ENCODE measurements around the gene RBM17. TPM values are rescaled to one million over a fixed set of nuclear protein-coding genes. Genes with fewer than 3 reads are reported as not detected.
A peak's percentile ranks its signal among the peaks of the same experiment; 100 is the strongest.
"Not testable (repeated sequence)": the region's sequence is repeated elsewhere in the genome, so short reads cannot be mapped to it uniquely, and the experiment has no call there.

The RBM17 gene, protein sequence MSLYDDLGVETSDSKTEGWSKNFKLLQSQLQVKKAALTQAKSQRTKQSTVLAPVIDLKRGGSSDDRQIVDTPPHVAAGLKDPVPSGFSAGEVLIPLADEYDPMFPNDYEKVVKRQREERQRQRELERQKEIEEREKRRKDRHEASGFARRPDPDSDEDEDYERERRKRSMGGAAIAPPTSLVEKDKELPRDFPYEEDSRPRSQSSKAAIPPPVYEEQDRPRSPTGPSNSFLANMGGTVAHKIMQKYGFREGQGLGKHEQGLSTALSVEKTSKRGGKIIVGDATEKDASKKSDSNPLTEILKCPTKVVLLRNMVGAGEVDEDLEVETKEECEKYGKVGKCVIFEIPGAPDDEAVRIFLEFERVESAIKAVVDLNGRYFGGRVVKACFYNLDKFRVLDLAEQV
- polyA plus RNA-seq (ENCODE audit: insufficient read length in 4 of 4) = 100 to 1,000 TPM; 133 to 204 (median 149) TPM

DNA sequence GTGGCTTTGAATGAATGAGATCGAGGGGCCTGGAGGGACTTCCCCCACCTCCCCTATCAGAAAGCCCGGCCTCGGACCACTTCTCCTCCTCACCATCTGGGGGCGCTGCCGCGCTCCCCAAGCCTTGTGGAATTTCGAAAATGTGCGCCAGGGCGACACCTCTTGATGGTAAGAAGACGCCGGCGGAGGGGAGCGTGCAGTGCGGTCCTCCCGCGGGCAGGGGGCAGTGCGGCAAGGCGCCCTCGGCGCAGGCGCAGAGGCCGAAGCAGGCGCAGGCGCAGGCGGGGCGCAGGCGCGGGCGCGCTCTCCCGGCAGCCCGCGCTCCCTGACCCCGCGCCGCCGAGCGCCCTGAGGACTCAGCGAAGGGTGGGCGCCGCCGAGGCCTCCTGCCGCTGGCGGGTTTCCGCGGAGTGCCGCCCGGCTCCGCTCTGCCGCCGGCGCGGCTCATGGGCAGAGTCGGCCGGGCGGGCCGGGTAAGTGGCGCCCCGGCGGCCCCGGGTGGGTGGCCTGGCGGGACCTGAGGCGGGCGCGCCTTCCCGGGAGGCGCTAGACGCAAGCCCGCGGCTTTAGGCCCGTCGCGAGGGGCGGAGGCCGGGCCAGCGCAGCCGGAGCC, at the start of gene RBM17:
Gene RBM17, plus strand, starts transcription at position 314 of the 613 bp plus-strand sequence. CDS start 8,032 bp downstream, outside the sequence.
- peak; percentile 94 to 96 (median 94) for DNase-seq (ENCODE audit: low read depth in 4 of 4, low spot score in 3 of 4)

GRCh38 chr10:6039711-6040110, 49.1 kb upstream of the RBM17 start:
- no peak for DNase-seq (ENCODE audit: low read depth in 4 of 4, low spot score in 3 of 4)

GRCh38 chr10:6040205-6040604, 48.6 kb upstream of the RBM17 start:
- DNase-seq (ENCODE audit: low read depth in 4 of 4, low spot score in 3 of 4) = no peak

DNA sequence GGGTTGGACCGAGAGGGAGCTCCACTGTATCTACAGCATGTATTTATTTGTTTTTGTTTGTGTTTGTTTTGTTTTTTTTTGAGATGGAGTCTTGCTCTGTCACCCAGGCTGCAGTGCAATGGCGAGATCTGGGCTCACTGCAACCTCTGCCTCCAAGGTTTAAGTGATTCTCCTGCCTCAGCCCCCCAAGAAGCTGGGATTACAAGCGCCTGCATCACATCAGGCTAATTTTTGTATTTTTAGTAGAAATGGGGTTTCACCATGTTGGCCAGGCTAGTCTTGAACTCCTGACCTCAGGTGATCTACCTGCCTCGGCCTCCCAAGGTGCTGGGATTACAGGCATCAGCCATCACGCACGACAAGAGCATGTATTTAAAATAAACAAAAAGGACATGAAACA, 45.5 kb upstream of the RBM17 start:
- not testable (repeated sequence) for DNase-seq (ENCODE audit: low read depth in 4 of 4, low spot score in 3 of 4)

DNA sequence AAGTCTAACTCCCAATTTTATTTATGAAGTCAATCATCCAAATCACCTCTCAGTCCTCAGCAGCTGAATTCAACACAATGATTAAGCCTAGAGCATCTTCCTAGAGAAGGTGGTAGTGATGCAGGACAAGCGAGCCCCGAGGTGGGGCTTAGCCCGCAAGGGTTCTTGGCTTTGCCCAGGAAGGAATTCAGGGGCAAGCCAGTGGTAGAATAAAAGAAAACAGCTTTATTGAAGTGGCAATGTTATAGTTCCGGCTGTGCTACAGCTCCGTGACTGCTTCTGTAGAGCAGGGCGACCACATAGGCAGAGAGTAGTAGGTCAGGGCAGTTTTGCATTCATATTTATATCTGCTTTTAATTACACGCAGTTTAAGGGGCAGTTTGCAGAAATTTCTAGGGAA, 44.8 kb upstream of the RBM17 start:
- DNase-seq (ENCODE audit: low read depth in 4 of 4, low spot score in 3 of 4) = no peak

GRCh38 chr10:6044751-6045313, 44.0 kb upstream of the RBM17 start:
- no peak for DNase-seq (ENCODE audit: low read depth in 4 of 4, low spot score in 3 of 4)

DNA sequence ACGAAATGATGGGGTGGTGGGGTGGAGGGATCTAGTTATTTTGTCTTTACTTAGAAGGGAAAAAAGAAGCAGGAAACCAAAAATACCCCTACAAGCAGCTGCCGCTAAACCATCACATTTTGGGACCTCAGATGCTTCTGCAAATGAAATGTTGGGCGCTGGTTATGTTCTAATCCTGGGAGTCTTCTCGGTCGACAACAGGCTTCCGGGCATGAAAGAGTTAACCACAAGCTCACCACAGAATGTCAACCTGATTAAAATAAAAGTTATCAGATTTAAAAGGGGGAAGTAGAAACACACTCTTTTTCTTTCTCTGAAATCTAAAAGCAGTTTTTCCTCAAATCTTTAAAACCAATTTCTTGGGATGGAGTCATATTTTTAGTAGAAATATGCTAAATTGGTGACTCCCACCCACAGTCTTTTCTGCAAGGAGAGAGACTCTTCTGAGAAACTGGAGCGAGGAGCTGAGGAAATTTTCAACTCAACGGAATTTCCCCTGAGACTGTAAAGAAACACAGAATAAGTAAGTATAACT, 43.5 kb upstream of the RBM17 start:
- DNase-seq (ENCODE audit: low read depth in 4 of 4, low spot score in 3 of 4) = no peak

- no peak for DNase-seq (ENCODE audit: low read depth in 4 of 4, low spot score in 3 of 4)
Observed at GRCh38 chr10:6045878-6046772, 42.7 kb upstream of the RBM17 start.

DNA sequence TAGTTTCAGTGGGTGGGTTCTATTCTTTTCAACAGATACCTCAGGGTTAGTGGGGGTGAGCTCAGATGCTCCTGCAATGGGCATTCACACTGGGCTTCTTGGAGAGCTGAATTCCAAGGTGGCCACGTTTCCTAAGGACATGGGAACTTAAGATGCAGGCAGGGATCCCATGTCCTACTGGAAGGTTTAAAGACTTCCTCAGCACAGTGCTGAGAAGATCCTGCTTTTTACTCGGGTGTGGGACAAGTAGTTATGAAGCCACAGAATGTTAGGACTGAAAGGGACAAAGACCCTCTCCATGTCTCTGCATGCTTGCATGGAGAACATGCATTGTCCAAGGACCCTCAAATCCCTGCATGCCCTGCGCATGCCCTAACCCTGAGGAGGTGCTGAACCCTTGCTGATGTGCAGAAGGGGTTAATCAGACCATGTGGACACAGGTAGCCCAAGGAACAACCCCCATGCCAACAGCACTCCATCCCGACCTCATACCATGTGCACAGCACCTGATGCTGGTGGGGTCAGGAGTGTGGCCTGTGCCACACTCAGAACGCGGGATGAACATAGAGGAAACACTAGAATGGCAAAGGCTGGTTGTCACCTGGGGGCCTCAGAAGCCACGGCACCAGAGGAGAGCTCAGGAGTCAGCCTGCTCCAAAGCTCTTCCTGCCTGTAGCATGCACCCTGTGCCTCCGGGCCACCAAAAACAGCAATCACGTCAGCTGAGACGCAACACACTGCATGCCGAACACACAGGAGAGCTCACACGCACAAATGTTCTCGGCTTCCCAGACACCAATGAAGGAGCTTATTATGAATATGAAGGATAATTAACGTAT, 41.8 kb upstream of the RBM17 start:
- no peak for DNase-seq (ENCODE audit: low read depth in 4 of 4, low spot score in 3 of 4)

GRCh38 chr10:6047847-6048246, 41.0 kb upstream of the RBM17 start:
- DNase-seq (ENCODE audit: low read depth in 4 of 4, low spot score in 3 of 4) = no peak

DNA sequence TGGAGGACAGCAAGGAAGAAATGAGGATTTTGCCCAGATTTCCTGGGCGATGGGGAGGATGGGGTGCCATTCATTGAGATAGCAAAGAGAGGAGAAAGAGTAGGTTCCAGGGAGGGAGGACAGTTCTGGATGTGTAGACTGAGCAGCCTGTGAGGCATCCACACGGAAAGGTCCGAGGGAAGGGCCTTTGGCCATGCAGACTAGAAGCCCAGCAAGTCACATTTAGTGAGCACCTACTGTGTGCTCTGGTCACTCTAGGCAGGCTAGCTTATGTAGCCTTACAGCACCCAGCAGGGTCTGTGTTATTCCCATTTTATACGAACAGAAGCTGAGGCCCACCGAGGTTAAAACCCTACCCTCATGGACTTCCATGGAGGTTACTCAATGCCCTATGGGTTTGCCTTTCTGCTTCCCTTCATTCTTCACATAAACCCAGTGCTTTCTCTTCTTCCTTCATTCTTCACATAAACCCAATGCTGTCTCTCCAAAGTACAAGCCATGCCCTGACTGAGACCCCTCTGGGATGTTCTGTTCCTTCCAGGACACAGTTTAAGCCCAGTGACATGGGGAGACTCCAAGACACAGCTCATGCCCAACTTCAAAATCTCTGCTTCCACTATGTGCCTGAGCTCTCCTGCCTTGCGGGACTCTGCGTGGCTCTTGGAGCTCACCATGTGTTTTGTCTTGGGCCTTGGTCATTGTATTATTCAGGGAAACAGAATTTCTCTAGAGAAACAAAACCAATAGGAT, 40.4 kb upstream of the RBM17 start:
- DNase-seq (ENCODE audit: low read depth in 4 of 4, low spot score in 3 of 4) = no peak

DNA sequence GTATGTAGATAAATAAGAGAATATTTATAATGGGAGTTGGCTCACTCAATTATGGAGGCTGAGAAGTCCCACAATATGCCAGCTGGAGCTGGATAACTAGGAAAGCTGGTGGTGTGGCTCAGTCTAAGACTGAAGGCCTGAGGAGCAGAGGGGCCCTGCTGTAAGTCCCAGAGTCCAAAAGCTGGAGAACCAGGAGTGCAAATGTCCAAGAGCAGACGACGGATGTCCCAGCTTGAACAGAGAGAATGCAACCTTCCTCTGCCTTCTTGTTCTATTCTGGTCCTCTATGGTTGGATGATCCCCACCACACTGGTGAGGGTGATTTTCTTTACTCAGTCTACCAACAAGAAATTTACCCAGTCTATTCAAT, 39.8 kb upstream of the RBM17 start:
- DNase-seq (ENCODE audit: low read depth in 4 of 4, low spot score in 3 of 4) = no peak

- peak in 1 of 4 donors; percentile 17 for DNase-seq (ENCODE audit: low read depth in 4 of 4, low spot score in 3 of 4)
Observed at GRCh38 chr10:6050801-6051445, 37.9 kb upstream of the RBM17 start.

DNA sequence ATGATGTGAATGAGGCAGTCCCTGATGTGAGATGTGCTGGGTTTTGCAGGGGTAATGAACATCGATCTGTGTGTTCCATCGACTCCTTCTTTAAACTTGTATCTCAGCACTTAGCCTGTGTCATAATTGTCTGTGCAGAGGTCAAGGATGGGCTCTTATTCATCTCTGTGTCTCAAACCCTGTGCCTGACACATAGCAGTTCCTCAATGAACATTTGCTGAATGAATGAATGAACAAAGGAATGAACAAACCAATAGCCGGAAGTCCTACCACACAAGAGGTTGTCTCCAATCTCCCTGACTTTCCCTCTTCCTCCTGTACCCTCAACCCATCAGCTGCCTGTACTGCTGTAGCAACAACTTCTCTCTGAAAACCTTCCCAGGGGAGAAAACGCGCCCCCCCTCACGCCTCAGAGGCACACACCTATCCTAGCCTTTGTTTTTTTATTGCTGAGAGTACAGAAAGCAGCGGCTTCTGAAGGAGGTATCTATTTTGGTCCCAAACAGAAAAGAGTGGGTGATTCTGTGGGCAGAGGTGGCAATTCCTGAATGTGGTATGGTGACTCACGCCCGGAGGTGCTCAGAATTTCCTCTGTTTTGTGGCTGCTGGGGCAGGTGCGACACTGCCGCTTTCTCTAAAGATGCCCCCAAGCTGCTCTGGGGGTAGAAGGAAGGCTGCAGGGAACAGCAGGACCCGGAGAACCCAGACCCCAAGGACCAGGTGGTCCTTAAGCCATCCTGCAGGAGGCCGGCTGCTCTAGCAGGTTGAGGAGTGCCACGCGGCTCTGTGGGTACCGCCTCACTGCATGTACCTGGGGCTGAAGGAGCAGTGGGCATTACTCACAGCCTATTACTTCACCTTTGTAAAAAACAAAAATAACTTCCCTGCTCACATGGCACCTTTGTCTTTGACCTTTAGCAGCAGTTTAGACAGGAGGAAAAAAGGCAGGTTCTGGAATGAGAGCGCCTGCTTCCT, 36.3 kb upstream of the RBM17 start:
- no peak for DNase-seq (ENCODE audit: low read depth in 4 of 4, low spot score in 3 of 4)

- no peak for DNase-seq (ENCODE audit: low read depth in 4 of 4, low spot score in 3 of 4)
Observed at GRCh38 chr10:6053303-6053702, 35.5 kb upstream of the RBM17 start.

DNA sequence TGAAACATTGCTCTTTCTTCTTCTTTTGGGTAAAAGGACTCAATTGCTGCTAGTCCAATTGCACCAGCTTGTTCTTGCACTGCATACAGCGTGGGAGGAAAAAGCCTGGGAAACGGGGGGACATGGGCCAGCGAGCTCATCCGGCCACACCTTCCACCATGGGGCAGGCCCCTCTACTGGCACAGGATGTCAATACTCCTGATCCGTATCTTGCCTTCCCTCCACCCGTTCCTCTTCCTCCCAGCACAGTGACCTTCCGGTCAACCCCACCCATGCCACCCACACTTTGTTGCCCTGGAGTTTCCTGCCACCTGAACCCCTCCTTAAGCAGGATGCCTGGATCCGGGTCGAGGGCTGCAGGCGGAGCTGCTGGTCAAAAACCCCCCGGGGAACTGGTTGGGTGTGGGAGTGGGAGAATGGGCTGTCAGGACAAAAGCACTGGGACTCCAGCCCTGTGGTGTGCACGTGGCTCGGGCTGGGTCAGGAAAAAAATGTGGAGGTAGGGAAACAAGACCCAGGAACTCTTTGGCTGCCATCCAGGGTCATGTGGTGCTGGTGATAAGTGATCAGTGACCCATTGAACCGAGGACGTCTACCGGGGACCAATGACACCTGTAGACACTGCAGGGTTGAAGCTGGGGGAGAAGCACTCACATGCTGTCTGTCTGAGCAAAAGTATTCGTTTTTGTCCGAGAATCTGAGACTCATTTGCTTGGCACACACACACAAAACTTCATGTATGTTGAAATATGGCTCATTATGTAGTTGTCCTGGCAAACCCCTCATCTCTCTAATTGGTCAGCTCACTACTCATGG, 34.8 kb upstream of the RBM17 start:
- peak in 1 of 4 donors; percentile 19 for DNase-seq (ENCODE audit: low read depth in 4 of 4, low spot score in 3 of 4)

Measured in left renal pelvis (tissue), 4 donors.